ENCODE data around the gene ZNF467. TPM values are rescaled to one million over a fixed set of nuclear protein-coding genes. Genes with fewer than 3 reads are reported as not detected.

The ZNF467 gene
- total and polyA plus RNA-seq, 2 experiments from 2014 or later: 0.10 to 0.40 TPM

DNA sequence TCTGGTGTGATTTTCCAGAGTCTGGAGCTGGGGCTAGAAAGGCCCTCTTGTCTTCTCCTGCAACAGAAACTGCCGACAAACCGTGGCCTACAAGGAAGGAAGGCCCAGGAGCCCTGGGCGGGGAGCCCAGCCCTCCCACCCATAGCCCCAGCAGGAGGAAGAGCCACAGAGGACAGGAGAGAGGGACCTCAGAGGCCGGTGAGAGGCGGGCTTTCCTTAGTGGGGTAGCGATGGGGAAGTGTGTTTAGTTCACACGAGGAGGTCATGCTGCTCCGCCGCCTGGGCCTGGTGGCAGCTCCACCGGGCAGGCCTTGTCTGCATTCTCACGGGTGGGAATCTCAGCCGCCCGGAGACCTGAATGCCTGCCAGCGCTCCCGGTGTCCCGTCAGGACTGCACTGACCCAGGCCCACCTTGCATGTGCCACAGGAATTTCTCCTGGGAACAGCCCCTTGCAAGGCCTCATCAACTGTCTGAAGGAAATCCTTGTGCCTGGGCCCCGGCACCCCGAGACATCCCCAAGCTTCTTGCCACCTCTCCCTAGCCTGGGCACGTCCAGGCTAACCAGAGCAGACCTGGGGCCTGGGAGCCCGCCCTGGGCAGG is 50.9 kb downstream of the ZNF467 start (continued):
- TF ChIP-seq POLR2AphosphoS5 (IDR thresholded peaks at IDR 0.05; ENCODE audit: low read depth): no peak
- no peak for TF ChIP-seq EZH2 (IDR thresholded peaks at IDR 0.05; ENCODE audit: low read depth, unreplicated experiment)
- TF ChIP-seq, protein P1, sequence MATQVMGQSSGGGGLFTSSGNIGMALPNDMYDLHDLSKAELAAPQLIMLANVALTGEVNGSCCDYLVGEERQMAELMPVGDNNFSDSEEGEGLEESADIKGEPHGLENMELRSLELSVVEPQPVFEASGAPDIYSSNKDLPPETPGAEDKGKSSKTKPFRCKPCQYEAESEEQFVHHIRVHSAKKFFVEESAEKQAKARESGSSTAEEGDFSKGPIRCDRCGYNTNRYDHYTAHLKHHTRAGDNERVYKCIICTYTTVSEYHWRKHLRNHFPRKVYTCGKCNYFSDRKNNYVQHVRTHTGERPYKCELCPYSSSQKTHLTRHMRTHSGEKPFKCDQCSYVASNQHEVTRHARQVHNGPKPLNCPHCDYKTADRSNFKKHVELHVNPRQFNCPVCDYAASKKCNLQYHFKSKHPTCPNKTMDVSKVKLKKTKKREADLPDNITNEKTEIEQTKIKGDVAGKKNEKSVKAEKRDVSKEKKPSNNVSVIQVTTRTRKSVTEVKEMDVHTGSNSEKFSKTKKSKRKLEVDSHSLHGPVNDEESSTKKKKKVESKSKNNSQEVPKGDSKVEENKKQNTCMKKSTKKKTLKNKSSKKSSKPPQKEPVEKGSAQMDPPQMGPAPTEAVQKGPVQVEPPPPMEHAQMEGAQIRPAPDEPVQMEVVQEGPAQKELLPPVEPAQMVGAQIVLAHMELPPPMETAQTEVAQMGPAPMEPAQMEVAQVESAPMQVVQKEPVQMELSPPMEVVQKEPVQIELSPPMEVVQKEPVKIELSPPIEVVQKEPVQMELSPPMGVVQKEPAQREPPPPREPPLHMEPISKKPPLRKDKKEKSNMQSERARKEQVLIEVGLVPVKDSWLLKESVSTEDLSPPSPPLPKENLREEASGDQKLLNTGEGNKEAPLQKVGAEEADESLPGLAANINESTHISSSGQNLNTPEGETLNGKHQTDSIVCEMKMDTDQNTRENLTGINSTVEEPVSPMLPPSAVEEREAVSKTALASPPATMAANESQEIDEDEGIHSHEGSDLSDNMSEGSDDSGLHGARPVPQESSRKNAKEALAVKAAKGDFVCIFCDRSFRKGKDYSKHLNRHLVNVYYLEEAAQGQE (IDR thresholded peaks at IDR 0.05; ENCODE audit: unreplicated experiment): no peak
- TF ChIP-seq ZNF331 (CRISPR knock-in tag; IDR thresholded peaks at IDR 0.05; ENCODE audit: low read depth): no peak
- TF ChIP-seq NANOG (IDR thresholded peaks at IDR 0.05; ENCODE audit: borderline replicate concordance): no peak
- TF ChIP-seq JUNB (IDR thresholded peaks at IDR 0.05; ENCODE audit: unreplicated experiment): no peak
- TF ChIP-seq ETS1 (IDR thresholded peaks at IDR 0.05): no peak

DNA sequence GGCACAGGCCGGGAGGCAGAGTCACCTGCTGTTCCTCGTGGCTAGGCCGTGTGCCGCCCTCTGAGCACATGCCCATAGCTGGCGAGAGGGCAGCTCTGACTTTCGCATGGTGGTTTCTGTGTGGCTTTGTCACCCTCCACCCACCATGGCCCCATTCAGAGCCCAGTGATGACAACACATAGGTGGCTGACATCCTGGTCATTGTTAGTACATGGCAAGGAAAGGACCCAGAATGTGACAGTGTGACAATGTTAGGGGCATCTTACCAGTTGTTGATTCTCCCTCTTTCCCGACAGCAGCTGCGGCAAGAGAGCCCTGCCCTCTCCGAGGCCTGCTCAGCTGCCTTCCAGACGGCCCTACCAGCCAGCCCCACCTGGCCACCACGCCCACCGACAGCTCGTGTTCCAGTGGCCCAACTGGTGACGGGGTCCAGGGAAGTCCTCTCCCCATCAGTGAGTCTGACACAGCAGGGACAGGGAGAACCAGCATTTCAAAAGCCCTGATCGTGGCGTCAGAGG is 52.2 kb downstream of the ZNF467 start:
- Histone ChIP-seq H4K20me1 (replicated peaks; ENCODE audit: insufficient read depth) (no peaks in the 10 kb centered on the region), H3K27ac (ENCODE audit: low read depth) (no peak overlapping the region), H3K4me3 (no peak overlapping the region), H3K36me3 (ENCODE audit: insufficient read depth) (no peaks in the 10 kb centered on the region), H3K79me2 (replicated peaks; ENCODE audit: insufficient read depth) (peaks cover 5% of the 10 kb centered on the region; the same call in 1 of the 2 replicates), H2AFZ (no peak overlapping the region), H3K4me2 (no peak overlapping the region), H3F3A (replicated peaks; ENCODE audit: low read depth) (no peaks in the 10 kb centered on the region), H3K27me3 (ENCODE audit: insufficient read depth) (no peaks in the 10 kb centered on the region), H3K9me2 (ENCODE audit: insufficient read depth) (no peaks in the 10 kb centered on the region), H3K4me1 (ENCODE audit: insufficient read depth) (no peaks in the 10 kb centered on the region)
- Mint-ChIP-seq H3K9me3 (no peaks in the 10 kb centered on the region), H3K4me3 (no peak overlapping the region), H3K27ac (no peak overlapping the region), H3K27me3 (ENCODE audit: insufficient read depth, low read depth, poor library complexity) (peaks cover 6% of the 10 kb centered on the region), H3K4me1 (peaks cover under 1% of the 10 kb centered on the region), H3K36me3 (ENCODE audit: low read depth) (peaks cover 18% of the 10 kb centered on the region)
- no peak for ATAC-seq
- DNase-seq (ENCODE audit: low spot score): no peak
- TF ChIP-seq JUNB (IDR thresholded peaks at IDR 0.05; ENCODE audit: unreplicated experiment): no peak
- TF ChIP-seq, protein P1 (IDR thresholded peaks at IDR 0.05; ENCODE audit: unreplicated experiment): no peak
- no peak for TF ChIP-seq EZH2phosphoT487 (IDR thresholded peaks at IDR 0.05; ENCODE audit: unreplicated experiment)
- TF ChIP-seq POLR2AphosphoS5 (IDR thresholded peaks at IDR 0.05; ENCODE audit: low read depth): no peak
- TF ChIP-seq ETS1 (IDR thresholded peaks at IDR 0.05): no peak
- no peak for TF ChIP-seq NANOG (IDR thresholded peaks at IDR 0.05; ENCODE audit: borderline replicate concordance)
- TF ChIP-seq ZNF114 (CRISPR knock-in tag; IDR thresholded peaks at IDR 0.05): no peak
- TF ChIP-seq CREB1 (CRISPR knock-in tag; IDR thresholded peaks at IDR 0.05; ENCODE audit: low read depth): no peak
- no peak for TF ChIP-seq CTCF (conservative IDR thresholded peaks at IDR 0.05; ENCODE audit: low read depth in 2 of 2)
- TF ChIP-seq EZH2 (IDR thresholded peaks at IDR 0.05; ENCODE audit: low read depth, unreplicated experiment): no peak
- TF ChIP-seq STAT1 (IDR thresholded peaks at IDR 0.05; ENCODE audit: unreplicated experiment): no peak
- TF ChIP-seq ZNF331 (CRISPR knock-in tag; IDR thresholded peaks at IDR 0.05; ENCODE audit: low read depth): no peak
